SKM-1 (cell line): ENCODE results near the gene CD74.

Experiments used
- DNase-seq: peaks from one replicate; lab custom pipeline; 2025; ENCODE audit not compliant: unreplicated experiment; lab: John Stamatoyannopoulos, UW

Gene CD74

GRCh38 chr5:150410524-150411244 lies 2.0 kb downstream of the CD74 start:
- DNase-seq = peak; percentile 90

DNA sequence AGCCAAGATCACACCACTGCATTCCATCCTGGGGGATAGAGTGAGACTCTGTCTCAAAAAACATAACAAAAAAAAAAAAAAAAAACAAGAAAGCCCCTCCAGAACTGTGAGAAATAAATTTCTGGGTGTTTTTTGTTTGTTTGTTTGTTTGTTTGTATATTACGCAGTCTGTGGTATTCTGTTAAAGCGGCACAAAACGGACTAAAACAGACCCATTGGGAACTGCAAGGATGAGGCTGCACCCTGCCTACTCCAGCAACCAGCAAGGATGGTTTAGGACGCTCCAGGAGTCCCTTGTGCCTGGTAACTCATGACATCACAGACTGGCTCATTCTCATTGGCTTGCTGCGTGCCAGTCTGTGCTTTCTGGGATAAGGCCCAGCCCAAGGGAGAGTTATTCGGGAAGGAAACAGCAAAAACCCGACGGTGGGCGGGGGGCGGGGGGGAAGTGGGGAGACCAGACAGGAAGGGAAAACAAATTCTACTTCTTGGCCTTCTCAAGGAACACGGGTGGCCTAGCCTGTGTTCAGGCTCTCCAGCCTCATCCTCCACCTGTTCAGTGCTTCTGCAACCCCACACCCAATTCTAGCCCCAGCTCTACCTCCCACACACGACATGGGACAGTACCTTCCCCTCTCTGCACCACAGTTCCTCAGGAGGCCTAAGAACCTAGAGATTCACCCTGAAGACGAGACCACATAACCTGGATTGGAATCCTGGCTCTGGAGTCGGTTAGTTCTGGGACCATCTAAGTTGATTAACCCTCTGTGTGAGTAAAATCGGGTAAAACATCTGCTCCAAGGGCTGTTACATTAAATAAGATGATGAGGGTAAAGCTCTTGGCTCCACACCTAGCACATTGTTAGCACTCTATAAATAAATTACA lies 2.8 kb downstream of the CD74 start:
- peak; percentile 71 for DNase-seq

- DNase-seq = no peak
These were observed 4.3 kb downstream of the CD74 start for GRCh38 chr5:150408231-150408943.

DNA sequence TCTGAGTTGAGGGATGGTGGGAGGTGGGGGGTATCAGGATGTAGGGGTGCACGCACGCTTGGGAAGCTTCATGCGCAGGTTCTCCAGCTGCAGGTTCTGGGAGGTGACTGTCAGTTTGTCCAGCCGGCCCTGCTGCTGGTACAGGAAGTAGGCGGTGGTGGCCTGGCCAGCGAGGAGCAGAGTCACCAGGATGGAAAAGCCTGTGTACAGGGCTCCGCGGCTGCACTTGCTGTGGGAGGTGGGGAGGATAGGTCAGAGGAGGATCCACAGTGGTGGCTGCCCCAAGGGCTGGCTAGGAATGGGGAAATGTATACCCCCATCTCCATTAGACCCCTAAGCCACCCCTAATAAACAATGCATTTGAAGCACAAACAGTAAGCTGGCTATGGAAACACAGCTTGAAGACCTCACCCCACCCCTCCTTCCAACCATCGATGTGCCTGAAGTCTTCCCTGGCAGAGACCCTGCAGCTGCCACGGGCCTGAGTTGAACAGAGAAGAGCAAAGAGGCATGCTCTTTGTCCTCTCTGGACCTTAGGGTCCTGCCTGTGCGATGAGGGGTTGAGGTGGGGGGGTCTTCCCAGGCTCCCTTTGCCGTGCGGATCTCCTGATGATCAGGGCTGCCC lies 5.5 kb downstream of the CD74 start:
- DNase-seq = no peak

DNA sequence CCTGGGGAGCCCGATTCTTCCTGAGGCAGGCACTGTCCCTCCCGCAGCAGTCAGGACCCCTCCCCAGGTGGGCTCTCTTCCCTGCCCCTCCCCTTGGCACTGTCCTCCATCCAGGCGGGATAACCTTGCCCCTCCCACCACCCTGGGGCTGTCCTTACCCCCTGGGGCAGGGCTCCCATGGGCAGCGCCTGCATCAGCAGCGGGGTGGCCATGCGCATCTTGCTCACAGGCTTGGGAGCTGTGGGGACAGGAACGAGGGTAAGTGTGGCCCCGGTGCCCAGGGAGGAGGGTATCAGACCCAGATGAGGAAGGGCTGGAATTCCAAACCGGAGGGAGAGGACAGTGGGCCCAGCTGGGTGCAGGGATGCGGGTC lies 6.0 kb downstream of the CD74 start:
- DNase-seq = no peak

- DNase-seq = no peak
These were observed 6.5 kb downstream of the CD74 start for GRCh38 chr5:150406103-150406722.

GRCh38 chr5:150404941-150405816 lies 7.5 kb downstream of the CD74 start:
- no peak for DNase-seq

DNA sequence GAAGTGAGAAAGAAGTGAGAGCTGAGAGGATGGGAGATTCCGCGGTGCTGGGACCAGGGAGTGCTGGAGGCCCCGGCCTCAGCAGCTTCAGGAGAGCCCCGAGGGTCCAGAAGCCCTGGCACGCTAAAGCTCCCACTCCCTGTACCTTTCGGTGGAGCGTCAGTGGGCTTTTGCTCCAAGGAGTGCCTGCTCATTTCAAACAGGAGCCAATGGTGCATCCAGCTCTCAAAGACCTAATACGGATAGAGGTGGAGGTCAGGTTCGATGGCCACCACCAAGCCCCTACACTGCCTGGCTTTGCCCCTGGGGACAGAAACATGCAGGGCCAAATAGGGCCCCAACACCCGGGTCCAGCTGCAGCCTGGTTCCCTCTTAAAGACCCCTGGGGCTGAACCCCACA lies 8.2 kb downstream of the CD74 start:
- no peak for DNase-seq

- DNase-seq = no peak
These were observed 8.6 kb downstream of the CD74 start for GRCh38 chr5:150404121-150404520.

- no peak for DNase-seq
These were observed 9.8 kb downstream of the CD74 start for GRCh38 chr5:150402901-150403342.

GRCh38 chr5:150402229-150402773 lies 10.4 kb downstream of the CD74 start:
- no peak for DNase-seq

DNA sequence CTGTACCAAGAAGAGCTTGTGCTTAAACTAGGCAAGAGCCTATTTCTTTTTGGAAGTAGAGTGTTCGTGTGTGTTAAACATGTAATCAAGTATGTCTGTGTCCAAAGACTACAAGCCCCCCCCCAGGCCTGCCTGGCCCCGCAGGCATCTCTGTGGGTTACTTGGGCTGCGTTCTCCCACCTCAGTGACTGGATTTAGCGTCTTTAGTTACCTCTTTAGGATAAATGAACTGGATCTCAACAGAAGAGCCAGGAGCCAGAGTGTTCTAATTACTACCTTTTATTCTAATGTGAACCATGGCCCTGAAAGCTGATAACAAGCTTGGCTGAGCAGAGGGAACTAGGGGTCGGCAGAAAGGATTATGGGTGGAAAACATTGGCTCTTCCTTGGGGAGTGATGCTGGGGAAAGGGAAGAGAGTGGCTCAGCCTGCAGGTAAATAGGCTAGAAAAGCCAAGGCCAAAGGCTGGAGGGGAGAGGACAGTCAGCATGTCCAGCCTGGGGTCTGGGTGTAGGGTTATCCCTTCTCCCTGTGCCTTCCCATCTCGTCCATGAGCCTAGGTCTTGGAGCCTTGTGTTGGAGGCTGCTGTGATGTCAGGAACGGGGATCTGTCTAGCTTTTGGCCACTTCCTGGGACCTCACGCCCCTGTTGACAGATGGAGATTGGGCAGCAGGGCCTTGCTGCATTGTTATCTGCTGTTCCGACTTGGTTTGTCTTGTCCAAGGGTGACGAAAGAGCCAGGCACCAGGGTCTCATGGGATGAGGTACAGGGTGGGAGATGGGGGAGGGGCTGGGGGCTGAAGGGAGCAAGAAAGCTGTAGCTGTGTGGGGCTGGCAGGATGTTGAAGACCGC lies 11.1 kb downstream of the CD74 start:
- DNase-seq = no peak

- DNase-seq = no peak
These were observed 11.7 kb downstream of the CD74 start for GRCh38 chr5:150401076-150401375.

- no peak for DNase-seq
These were observed 12.2 kb downstream of the CD74 start for GRCh38 chr5:150400316-150401075.

DNA sequence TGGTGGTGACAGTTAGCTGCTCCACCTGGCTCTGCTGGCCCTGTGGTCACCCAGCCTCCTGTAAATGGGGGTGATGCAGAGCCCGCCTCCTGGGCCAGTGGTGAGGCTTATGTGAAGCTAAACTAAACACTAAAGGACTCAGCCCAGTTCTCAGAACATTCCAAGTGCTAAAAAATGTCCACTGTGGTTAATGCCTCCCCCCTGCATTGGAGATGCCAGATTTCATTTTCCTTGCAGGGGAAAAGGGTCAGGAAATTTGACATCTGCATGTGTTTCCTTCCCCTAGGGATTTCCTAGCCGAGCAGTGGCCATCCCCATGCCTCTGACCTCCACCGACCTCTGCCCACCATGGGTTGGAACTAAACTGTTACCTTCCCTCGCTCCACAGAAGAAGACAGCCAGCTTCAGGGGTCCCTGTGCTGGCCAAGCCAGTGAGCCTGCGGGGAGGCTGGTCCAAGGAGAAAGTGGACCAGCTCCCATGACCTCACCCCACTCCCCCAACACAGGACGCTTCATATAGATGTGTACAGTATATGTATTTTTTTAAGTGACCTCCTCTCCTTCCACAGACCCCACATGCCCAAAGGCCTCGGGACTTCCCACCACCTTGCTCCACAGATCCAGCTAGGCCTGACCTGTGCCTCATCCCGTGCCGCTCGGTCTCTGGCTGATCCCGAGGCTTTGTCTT lies 13.0 kb downstream of the CD74 start:
- DNase-seq = no peak

DNA sequence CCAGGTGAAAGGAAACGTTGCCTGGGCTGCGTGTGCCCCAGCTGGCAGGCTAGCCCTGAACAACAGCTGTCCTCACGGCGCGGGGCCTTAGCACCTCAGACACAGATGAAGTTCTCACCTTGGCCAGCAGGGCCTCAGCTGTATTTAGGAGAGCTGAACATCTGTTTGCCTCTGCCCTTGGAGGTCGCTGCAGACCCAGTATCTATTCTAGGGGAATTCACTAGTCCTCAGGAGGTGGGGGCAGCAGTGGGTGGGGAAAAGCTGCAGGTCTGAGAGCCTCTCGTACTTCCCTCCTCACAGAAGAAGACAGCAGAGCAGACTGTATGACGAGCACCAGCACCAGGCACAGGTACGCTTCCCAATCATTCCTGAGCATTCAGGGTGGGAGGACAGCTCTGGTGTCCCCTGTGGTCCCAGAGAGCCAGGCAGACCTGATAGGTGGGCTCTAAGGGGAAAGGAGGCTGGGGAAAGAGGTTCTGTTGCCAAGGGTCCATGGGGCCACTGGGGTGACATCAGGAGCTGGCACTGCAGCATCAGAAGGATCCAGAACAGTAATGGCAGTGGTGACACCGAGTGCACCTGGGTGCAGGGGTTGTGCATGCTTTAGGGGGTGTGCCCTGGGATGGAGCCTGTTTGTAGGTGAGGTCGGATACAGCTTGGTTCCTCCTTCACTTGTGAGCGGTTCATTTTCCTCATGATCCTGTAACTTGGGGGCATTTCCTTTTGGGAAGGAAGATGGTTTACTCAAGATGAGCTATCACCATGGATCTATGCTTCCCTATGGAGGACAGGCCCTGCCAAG lies 13.8 kb downstream of the CD74 start:
- no peak for DNase-seq
